SH-SY5Y (cell line): ENCODE results near the gene MATCAP1.

Experiments used
- GATA2 ChIP-seq: IDR thresholded peaks from 2 replicates; pipeline ENCODE4 v1.6.1; 2011; ENCODE audit warnings: mild to moderate bottlenecking, low read depth, low read length
- GATA3 ChIP-seq: IDR thresholded peaks from 2 replicates; pipeline ENCODE4 v1.6.1; 2011; ENCODE audit warnings: low read depth, mild to moderate bottlenecking, low read length, moderate library complexity

- TF ChIP-seq GATA2 (no peak), GATA3 (no peak)
Observed at GRCh38 chr16:67170168-67170948, 13.4 kb downstream of the MATCAP1 start, which contains the start of gene NOL3.
